RWPE2 (cell line): Measurements from ENCODE around the gene ERG28.

Source experiments
- ATAC-seq: fragments of 200-7000 bp; cut with Tn5 transposase; 3 replicates; pipeline ENCODE4 v1.9.1; 2021; ENCODE audit warnings: low read depth
- DNase-seq: peaks from one replicate; pipeline ENCODE4 v3.0.0-alpha.2; 2020; ENCODE audit warnings: low spot score
- H3K27ac ChIP-seq: fragments of 450-650 bp; 2 replicates; pipeline ENCODE4 v1.5.1; 2017; ENCODE audit warnings: mild to moderate bottlenecking; ENCODE audit not compliant: poor library complexity, severe bottlenecking
- H3K27me3 ChIP-seq: fragments of 250-450 bp; sonication (Bioruptor Pico); 2 replicates; pipeline ENCODE4 v1.5.1; 2021; ENCODE audit warnings: mild to moderate bottlenecking, moderate library complexity; ENCODE audit not compliant: insufficient read depth, poor library complexity, severe bottlenecking
- H3K36me3 ChIP-seq: fragments of 250-450 bp; sonication (Bioruptor Pico); 2 replicates; pipeline ENCODE4 v1.5.1; 2020; ENCODE audit warnings: low read depth, mild to moderate bottlenecking, moderate library complexity
- H3K4me1 ChIP-seq: fragments of 250-450 bp; sonication (Bioruptor Pico); 2 replicates; pipeline ENCODE4 v1.5.1; 2021; ENCODE audit warnings: mild to moderate bottlenecking, moderate library complexity; ENCODE audit not compliant: insufficient read depth, poor library complexity, severe bottlenecking
- H3K4me3 ChIP-seq: fragments of 250-450 bp; sonication (Bioruptor Pico); 2 replicates; pipeline ENCODE4 v1.5.1; 2021; ENCODE audit warnings: mild to moderate bottlenecking, moderate library complexity; ENCODE audit not compliant: severe bottlenecking
- H3K9me3 ChIP-seq: fragments of 250-450 bp; sonication (Bioruptor Pico); 2 replicates; pipeline ENCODE4 v1.5.1; 2021; ENCODE audit warnings: mild to moderate bottlenecking, moderate library complexity; ENCODE audit not compliant: severe bottlenecking
- CTCF ChIP-seq: fragments of 450-650 bp; IDR thresholded peaks from one replicate; pipeline ENCODE4 v1.5.1; 2017; ENCODE audit warnings: mild to moderate bottlenecking, moderate library complexity; ENCODE audit not compliant: poor library complexity, severe bottlenecking

Gene ERG28

GRCh38 chr14:75612157-75612556, 48.5 kb downstream of the ERG28 start:
- Histone ChIP-seq H3K27me3 (no peaks in the 10 kb centered on the region), H3K4me3 (no peak overlapping the region), H3K4me1 (no peaks in the 10 kb centered on the region), H3K36me3 (no peaks in the 10 kb centered on the region), H3K9me3 (no peaks in the 10 kb centered on the region), H3K27ac (no peak overlapping the region)
- no peak for ATAC-seq
- no peak for TF ChIP-seq CTCF
- no peak for DNase-seq

GRCh38 chr14:75610834-75611233, 49.8 kb downstream of the ERG28 start:
- ATAC-seq (no peak), DNase-seq (no peak)
- no peaks in the 10 kb centered on the region for H3K36me3 ChIP-seq
- no peak overlapping the region for H3K27ac ChIP-seq
- H3K27me3 ChIP-seq, result no peaks in the 10 kb centered on the region
- TF ChIP-seq CTCF, result no peak
- no peaks in the 10 kb centered on the region for H3K4me1 ChIP-seq
- no peaks in the 10 kb centered on the region for H3K9me3 ChIP-seq
- no peak overlapping the region for H3K4me3 ChIP-seq

GRCh38 chr14:75609606-75610475, 50.8 kb downstream of the ERG28 start:
- Histone ChIP-seq H3K27me3 (no peaks in the 10 kb centered on the region), H3K27ac (no peak overlapping the region), H3K9me3 (no peaks in the 10 kb centered on the region), H3K36me3 (no peaks in the 10 kb centered on the region), H3K4me3 (no peak overlapping the region), H3K4me1 (no peaks in the 10 kb centered on the region)
- DNase-seq (no peak), ATAC-seq (no peak)
- no peak for TF ChIP-seq CTCF

- H3K9me3 ChIP-seq, result no peaks in the 10 kb centered on the region
These were observed 51.6 kb downstream of the ERG28 start for GRCh38 chr14:75609116-75609515.

More at GRCh38 chr14:75609116-75609515, 51.6 kb downstream of the ERG28 start:
- no peaks in the 10 kb centered on the region for H3K27me3 ChIP-seq
- no peaks in the 10 kb centered on the region for H3K36me3 ChIP-seq
- H3K27ac ChIP-seq, result no peak overlapping the region
- H3K4me3 ChIP-seq, result no peak overlapping the region
- DNase-seq, result no peak
- no peak for TF ChIP-seq CTCF
- H3K4me1 ChIP-seq, result no peaks in the 10 kb centered on the region
- ATAC-seq, result no peak
